ENCODE data around the gene INTS15.
"Not testable (repeated sequence)": the region's sequence is repeated elsewhere in the genome, so short reads cannot be mapped to it uniquely, and the experiment has no call there.

The INTS15 gene

DNA sequence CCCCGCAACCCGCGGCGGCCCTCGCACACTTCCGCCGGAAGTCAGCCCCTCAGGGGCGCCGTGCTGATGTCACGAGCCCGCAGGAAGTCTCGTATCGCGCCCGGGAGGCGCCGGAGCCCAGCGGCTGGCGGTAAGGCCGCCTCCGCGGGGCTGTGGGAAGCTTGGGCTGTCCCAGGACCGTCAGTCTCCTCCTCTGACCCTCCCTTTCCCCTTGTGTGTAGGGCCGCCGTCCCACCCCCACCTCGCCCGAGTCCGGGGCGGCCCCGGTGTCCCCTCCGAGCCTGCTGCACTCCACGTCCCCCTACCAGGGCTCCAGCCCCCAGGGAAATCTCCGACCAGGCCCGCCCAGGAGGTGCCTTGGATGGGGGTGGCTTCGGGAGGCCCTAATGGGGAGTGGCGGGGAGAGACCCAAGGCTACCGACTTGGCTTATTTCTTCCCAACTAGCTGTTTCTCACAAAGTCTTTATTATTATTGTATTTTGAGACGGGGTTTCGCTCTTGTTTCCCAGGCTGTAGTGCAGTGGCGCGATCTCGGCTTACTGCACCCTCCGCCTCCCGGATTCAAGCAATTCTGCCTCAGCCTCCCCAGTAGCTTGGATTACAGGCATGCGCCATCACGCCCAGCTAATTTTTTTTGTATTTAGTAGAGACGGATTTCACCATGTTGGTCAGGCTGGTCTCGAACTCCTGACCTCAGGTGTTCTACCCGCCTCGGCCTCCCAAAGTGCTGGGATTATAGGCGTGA, 12.3 kb upstream of the INTS15 start, which contains the start of gene ZDHHC4:
ZDHHC4 (plus strand) TSS at position 86 of the 745 bp plus-strand sequence. CDS start 3,108 bp downstream, outside the sequence.
- peak; percentile 75 for DNase-seq

DNA sequence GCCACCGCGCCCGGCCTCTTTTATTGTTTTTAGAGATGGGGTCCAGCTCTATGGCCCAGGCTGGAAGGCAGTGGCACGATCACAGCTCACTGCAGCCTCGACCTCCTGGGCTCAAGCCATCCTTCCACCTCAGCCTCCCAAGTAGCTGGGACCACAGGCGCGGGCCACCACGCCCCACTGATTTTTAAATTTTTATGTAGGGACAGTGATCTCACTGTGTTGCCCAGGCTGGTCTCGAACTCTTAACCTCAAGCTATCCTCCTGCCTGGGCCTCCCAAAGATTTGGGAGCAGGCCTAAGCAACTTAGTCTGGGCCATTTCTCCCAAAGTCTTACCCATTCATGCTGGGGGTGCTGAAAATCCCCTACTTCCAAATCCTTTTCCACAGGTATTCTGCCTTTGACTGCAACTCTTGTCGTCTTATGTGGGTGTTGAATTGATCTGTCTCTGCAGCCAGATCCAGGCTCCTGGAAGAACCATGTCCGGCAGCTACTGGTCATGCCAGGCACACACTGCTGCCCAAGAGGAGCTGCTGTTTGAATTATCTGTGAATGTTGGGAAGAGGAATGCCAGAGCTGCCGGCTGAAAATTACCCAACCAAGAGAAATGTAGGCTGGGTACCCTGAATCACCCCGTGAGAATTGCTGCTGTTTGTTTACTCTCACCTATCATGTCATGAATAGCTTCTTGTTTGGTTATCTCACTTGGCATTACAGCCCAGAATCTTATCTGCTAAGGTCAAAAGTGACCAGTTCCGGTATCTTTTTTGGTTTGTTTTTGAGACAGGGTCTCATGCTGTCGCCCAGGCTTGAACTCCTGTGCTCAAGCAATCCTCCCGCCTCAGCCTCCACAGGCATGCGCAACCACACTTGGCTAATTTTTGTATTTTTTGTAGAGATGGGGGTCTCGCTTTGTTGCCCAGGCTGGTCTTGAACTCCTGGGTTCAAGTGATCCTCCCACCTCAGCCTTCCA, 11.4 kb upstream of the INTS15 start:
- no peak for DNase-seq

DNA sequence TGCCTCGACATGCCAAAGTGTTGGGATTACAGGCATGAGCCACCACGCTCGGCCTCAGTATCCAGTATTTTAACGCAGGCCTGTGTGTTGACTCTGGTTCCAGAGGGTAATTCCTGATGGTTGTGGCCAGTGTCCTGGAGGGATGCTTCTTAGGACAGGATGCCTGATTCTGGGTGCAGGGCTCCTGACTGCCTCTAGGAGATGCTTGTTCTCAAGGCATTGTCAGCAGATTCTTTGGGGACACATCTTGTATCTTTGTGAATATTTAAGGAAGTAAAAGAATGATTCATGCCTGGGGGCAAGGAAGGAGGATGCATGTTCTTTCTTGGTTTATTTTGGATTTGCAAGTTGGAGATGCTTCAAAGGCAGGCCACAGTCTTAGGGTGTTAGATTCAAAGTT, 10.4 kb upstream of the INTS15 start:
- peak; percentile 15 for DNase-seq

DNA sequence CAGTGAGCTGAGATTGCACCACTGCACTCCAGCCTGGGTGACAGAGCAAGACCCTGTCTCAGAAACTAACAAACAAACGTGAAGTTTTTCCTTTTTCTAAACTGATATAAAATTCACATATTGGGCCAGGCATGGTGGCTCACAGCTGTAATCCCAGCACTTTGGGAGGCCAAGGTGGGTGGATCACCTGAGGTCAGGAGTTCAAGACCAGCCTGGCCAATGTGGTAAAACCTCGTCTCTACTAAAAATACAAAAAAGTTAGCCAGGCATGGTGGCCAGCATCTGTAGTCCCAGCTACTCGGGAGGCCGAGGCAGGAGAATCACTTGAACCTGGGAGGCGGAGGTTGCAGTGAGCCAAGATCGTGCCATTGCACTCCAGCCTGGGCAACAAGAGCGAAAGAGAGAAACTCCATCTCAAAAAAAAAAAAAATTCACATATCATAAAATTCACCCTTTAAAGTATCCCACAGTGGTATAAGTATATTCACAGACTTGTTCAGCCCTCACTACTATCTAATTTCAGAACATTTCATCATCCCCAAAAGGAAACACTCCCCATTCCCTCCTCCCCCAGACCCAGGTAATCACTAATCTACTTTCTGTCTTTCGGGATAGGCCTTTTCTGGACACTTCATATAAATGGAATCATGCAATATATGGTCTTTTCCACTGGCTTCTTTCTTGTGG, 3.9 kb upstream of the INTS15 start:
- not testable (repeated sequence) for DNase-seq

DNA sequence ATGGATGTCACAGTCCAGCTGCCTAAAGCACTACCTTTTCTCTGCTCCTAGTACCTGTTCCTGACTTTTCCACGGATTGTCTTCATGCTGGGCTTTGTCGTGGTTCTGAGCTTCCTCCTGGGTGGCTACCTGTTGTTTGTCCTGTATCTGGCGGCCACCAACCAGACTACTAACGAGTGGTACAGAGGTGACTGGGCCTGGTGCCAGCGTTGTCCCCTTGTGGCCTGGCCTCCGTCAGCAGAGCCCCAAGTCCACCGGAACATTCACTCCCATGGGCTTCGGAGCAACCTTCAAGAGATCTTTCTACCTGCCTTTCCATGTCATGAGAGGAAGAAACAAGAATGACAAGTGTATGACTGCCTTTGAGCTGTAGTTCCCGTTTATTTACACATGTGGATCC, 1.3 kb upstream of the INTS15 start:
- DNase-seq = no peak

DNA sequence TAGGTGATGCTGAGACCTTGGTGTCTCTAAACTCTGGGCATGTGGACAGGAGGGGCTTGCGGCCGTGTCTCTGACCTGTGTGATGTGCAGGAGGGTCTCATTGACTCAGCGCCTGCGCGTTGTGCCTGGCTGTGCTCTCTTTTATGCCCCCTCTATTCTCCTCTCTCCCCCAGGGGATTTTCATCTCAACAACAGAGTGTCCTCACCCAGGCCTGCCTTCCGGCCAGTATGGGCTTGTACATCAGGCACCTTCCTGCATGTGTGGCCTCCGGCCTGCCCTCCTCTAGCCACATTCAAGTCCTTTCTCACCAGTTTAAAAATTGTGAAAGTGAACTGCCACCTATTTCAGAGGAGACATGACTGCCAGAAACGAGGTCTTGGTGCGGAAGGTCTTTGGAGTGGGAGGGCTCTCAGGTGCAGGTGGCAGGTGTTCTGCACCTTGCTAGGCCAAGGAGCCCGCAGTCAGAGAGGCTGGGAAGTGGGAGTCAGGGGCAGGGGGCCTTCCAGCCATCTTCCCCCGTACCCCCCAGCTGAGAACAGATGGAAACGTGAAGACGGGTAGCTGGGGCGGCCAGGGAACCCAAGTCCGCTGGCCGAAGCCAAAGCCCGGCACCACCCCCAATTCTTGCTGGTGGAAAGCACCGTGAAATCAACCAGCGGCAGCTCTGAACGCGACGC, 531 bp upstream of the INTS15 start:
- DNase-seq = no peak

DNA sequence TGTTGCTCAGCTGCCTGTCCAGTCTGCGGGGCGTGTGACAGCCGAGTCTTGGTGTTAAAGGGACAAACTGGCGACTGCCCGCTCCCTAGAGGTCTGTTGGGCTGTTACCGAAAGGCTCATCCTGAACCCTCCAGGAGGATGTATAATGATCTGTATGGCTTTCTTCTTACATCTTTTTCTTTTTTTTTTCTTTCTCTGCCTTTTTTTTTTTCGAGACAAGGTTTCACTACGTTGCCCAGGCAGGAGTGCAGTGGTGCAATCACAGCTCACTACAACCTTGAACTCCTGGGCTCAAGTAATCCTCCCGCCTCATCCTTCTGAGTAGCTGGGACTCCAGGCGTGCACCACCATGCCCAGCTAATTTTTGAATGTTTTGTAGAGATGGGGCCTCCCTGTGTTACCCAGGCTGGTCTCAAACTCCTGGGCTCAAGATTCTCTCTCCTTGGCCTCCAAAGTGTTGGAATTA, 857 bp downstream of the INTS15 start:
- DNase-seq = no peak

DNA sequence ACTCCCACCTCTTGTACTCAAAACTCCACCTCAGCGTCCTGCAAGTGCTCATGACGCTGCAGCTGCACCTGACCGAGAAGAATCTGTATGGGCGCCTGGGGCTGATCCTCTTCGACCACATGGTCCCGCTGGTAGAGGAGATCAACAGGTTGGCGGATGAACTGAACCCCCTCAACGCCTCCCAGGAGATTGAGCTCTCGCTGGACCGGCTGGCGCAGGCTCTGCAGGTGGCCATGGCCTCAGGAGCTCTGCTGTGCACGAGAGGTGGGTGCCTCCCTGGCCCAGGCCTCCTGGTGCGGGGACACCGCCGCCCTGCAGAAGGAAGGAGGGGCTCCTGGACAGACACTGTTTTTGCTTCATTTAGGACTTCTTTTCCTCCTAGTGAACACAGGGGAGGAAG, 10.3 kb downstream of the INTS15 start:
- no peak for DNase-seq

DNA sequence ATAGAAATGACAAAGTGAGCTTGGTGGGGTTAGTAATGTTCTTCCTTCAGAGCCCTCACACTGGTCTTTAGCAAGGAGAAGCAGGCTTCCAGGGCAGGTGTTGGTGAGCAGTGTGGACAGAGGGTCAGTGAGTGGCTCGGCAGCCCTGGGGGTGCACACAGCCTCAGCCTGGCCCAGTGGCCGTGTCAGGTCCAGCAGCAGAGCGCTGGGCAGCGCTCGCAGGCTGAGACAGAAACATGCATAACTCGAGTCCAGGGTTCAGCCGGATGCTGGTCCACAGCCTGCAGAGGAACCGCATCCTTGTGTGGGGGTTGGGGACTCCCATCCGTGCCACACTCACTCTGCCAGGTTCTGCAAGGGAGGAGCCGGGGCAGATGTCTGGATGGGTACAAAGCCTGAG, 14.6 kb downstream of the INTS15 start:
- DNase-seq = no peak

DNA sequence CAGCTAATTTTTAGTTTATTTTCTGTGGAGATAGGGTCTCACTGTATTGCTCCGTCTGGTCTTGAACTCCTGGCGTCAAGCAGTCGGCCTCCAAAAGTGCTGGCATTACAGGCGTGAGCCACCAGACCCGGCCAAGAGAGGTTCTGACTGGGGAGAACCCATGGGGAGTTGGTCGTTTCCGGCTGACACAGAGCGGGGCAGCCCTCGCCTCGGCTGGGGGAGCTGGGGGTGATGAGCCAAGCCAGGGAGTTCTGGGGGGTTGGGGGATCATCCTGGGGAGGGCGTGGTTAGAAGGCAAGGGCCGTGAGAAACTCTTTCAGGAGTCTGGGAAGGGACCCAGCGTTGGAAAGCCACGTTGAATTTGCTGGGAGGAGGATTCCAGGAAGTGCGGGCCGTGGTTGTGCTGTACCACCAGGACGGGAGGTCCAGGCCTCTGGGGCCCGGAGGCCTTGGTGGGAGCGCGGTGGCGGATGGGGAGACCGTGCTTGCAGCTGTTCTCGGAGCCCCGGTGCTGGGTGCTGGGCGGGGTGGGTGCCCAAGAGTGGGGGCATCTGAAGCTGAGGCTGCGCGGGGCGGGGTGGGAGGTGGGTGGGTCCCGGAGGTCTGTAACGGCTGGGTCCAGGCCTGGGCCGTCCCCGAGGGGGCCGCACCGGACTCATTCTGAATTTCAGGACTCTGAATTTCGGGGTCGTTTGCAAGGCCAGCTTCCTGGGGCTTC, 17.2 kb downstream of the INTS15 start:
- no peak for DNase-seq

DNA sequence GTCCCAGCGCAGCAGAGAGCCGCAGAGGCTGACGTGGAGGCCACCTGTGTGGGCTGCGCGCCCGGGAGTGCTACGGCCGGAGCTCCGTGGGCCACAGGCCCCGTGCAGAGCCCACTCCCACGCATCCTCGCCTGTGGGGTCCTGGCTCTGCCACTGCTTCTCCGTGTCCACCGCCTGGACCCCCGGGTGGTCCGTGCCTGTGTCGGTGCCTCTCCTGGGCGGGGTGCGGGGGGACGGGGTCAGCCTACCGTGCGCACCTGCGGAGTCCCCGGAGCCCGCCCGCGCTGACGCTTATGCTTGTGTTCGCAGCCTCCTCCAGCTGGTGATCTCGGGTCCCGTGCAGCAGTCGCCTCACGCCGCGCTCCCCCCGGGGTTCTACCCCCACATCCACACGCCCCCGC, 17.8 kb downstream of the INTS15 start:
- no peak for DNase-seq

DNA sequence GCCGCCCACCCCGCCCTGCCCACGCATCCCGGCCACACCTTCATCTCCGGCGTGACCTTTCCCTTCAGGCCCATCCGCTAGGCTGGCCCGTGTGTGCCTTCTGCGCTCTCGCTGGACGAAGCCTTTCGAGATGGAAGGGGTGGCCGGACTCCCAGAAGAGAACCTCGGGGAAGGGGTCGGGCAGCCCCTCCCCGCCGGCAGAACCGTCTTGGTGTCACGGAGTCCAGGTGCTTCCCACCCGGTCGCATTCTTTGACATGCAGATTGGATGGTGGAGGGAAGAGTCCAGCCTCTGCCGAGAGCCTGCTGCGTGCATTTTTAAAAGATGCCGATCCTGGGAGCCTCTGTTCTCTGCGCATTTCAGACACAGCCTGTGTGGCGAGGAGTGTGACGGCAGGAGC, 18.3 kb downstream of the INTS15 start:
- DNase-seq = no peak

DNA sequence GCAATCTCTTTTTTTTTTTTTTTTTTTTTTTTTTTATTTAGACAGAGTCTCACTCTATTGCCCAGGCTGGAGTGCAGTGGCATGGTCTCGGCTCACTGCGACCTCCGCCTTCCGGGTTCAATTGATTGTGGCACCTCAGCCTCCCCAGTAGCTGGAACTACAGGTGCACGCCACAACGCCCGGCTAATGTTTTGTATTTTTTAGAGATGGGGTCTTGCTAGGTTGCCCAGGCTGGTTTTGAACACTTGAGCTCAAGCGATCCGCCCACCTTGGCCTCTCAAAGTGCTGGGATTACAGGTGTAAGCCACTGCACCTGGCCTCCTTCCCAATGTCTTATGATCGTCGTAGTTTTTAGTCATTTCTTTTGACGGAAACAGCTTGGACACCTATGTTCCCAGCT, 19.0 kb downstream of the INTS15 start:
- no peak for DNase-seq

DNA sequence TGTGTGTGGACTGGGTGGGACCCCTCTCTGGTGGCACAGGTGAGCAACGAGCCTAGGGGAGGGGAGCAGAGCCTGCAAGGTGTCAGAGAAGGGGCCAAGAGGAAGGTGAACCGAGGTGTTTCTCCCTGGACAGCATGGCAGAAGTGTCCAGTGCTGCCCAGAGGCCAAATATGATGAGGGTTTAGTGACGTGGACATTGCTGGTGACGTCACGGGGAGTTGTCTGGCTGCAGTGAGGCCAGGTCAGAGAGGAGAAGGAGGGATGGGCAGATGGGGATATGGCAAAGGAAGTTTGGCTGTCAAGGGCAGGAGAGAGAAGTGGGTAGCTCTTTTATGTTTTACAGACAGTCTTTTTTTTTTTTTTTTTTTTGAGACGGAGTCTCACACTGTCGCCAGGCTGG, 23.0 kb downstream of the INTS15 start:
- no peak for DNase-seq

DNA sequence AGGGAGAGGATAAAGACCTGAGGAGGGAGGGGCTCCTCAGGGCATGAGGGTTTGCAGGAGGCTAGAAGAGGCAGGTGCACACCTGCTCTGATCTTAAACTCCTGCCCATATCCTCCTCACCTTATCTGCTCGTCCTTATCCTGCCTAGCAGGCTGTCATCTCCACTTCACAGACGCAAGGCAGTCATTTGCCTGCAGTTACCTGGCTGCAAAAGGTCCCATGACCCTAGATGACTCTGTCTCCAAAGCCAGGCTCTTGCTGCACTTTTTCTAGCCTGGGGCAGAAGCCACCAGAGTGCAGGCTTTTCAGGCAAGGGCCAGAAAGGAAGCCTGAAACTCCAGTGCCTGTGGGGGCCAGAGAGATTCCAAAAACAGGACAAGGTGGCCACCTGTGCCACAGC, 23.9 kb downstream of the INTS15 start:
- no peak for DNase-seq

DNA sequence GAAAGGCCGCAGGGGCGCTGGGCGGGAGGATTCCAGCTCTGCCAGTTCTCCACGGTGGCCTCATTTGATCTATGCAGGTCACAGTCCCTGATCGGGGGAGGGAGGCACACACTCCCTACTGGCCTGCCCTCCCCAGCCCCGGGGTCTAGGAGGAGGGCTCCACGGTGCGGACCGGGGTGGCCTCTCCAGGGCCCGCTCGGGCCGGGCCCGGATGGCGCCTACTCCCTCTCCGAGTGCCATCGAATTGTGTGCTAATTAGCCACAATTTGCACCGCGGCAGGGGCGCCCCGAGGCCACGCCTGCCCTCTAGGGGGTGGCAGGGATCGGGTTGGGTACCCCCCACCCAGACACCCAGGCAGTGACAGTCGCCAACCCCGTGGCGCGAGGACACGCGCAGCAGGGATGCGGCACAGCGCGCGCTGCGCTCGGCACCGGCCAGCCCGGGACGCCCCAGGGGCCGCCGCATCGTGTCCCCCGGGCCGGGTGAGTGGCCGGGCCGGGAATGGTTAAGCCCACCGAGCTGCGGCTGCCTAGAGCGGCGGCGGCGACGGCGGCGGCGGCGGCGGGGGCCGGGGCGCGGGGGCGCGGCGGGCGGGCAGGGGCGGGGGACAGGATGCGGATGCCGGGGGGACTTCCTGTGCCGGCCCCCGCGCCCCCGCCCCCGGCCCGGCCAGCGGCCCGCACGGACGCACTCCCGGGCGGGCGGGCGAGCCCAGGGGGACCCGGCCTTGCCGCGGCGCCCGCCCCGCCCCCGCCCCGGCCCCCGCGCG, 25.3 kb downstream of the INTS15 start, which contains the start of gene ZNF853:
ZNF853 (plus strand) TSS at position 658 of the 770 bp plus-strand sequence. CDS start 565 bp downstream, outside the sequence.
- no peak for DNase-seq

DNA sequence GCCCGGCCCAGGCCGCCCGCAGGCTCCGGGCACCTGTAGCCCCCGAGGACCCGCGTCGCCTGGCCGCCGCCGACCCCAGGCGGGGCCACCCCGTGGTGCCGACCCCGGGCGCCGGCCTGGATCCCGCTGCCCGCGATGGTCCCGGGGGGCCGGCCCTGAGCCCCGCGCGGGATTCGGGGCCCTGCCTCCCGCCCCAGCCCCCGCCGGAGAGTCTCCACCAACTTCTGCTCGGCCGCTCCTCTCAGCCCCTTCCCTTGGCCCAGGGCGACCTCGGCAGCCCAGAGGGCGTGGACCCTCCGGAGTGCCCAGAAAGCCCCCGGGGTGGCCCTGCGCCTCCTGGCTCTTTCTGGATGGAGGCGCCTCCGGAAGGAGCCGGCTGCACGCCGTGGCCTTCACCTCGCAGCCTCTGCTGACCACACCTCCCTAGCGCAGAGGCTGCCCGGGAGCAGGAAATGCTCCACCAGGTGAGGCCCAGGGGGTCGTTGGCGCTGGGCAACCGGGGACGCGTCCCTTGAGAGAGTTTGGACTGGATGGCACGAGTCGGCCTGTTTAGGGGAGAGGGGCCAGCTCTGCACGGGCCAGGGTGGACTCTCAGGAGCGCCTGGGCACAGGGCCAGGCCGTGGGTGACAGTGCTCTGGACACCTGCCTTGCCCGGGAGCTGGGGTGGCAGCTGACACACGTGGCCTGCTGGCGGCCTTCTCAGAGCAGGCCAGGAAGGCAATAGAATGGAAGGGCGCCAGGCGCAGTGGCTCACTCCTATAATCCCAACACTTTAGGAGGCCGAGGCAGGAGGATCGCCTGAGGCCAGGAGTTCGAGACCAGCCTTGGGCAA, 26.1 kb downstream of the INTS15 start:
- no peak for DNase-seq

DNA sequence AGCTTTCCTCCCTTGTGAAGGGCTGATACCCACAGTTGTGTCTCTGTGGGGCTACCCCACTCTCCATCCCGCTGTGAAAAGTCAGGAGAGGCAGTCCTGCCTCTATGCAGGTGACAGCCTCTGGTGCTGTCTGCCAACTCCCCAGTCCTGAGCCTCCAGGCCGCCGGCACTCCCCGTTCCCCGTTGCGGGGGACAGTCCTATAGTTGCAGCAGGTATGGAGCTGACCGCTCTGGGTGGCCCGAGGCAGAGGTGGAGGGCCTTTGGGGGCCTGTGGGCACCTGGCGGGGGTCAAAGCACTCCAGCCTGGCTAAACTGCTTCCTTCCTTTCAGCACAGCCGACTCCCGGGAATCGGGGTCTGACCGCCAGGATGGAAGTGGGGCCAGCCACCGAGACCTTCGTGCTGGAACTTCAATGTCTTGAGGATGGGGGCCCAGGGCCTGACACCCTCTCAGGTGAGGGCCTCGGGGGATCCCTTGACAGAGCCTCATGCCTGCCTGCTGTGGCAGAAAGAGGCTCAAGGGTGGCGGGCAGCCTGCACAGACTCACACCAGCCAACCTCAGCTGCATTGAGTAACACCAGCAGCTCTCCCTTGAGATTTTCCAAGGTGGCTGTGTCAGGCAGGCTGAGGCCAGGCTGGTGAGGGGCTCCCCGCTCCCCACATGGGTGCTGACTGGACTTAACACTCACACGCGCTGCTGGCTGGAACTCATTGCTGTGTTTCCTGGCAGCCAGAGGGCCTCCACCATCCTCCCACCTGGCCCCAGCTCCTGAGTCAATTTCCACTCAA, 27.2 kb downstream of the INTS15 start:
- DNase-seq = no peak

DNA sequence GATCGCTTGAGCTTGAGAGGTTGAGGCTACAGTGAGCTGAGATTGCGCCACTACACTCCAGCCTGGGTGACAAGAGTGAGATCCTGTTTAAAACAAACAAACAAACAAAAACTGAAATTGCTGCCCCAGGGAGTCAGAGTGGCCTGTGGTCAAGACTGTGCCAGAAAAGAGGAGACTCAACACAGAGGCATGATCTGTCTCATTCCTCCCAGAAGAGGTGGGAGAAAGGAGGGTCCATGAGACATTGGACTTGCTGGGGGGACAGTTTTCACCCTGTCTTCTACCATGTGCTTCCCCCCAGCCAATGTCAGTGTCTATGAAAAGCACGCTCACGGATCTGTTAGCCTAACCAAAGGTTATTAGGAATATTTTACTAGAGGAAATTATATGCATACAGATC, 28.8 kb downstream of the INTS15 start:
- DNase-seq = no peak

Data from GF-D8 (cell line).